Activated B cell treated with CpG ODN at 0.5 μM for 24 hours (primary cell): ENCODE results near the gene DUOX2. TPM values are rescaled to one million over a fixed set of nuclear protein-coding genes. Genes with fewer than 3 reads are reported as not detected.

Experiments used
- ATAC-seq: fragments of 200-7000 bp; cut with Tn5 transposase; one replicate; pipeline ENCODE4 v1.10.0; 2021; ENCODE audit warnings: low read depth, mild to moderate bottlenecking, moderate library complexity
- CTCF ChIA-PET: fragments of 350-600 bp; sonication (Branson Sonifier 250); formaldehyde crosslinking; loops from one replicate; lab custom pipeline; 2021; ENCODE audit warnings: antibody characterized with exemption; lab: Charles Lee
- POLR2A ChIA-PET: fragments of 350-600 bp; sonication (Branson Sonifier 250); formaldehyde crosslinking; loops from one replicate; lab custom pipeline; 2021; ENCODE audit warnings: antibody characterized with exemption; lab: Charles Lee
- DNase-seq: peaks from one replicate; pipeline ENCODE4 v3.0.0; 2022
- H3K27ac Mint-ChIP-seq: one replicate; pipeline ENCODE4 v1.8.0; 2020; ENCODE audit warnings: mixed read lengths
- H3K27me3 Mint-ChIP-seq: one replicate; pipeline ENCODE4 v1.8.0; 2021; ENCODE audit warnings: mixed read lengths
- H3K36me3 Mint-ChIP-seq: one replicate; pipeline ENCODE4 v1.8.0; 2021; ENCODE audit warnings: low read depth, mixed read lengths
- H3K4me1 Mint-ChIP-seq: one replicate; pipeline ENCODE4 v1.8.0; 2021; ENCODE audit warnings: mixed read lengths
- H3K4me3 Mint-ChIP-seq: one replicate; pipeline ENCODE4 v1.8.0; 2020; ENCODE audit warnings: mild to moderate bottlenecking, mixed read lengths
- H3K9me3 Mint-ChIP-seq: one replicate; pipeline ENCODE4 v1.8.0; 2020; ENCODE audit warnings: mixed read lengths
- CTCF ChIP-seq: fragments of 200-600 bp; IDR thresholded peaks from one replicate; pipeline ENCODE4 v1.8.0; 2022; ENCODE audit warnings: antibody characterized with exemption, mild to moderate bottlenecking
- intact Hi-C: fragments of 100-400 bp; cut with micrococcal nuclease; formaldehyde crosslinking; loops from one replicate; pipeline ENCODE4 v1.15.1; 2024
- total RNA-seq: library from RNA; stranded (reverse); gene quantifications from 2 replicates; pipeline ENCODE4 v1.2.3, GENCODE V29; 2022

DUOX2 gene
- total RNA-seq, 1 donor from 2014 or later = not detected

DNA sequence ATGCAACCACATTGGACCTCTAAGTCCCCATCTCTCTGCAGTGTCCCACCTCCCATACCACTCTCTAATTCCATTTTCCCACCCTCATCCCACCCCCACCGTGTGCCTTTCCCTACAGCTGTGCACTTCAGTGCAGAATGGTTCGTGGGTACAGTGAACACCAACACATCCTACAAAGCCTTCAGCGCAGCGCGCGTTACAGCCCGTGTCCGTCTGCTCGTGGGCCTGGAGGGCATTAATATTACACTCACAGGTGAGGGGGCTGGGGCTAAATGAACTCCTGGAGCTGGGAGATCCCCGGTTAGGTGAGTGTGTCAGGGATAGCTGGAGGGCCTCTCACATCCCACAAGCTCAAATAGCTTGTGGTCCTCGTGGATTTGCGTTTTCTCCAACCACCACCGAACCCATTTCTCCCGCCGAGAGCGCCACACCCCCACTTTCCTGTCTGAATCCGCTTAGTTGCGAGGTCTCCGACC is 2.1 kb upstream of the DUOX2 start:
- ChIA-PET CTCF (no interaction called here), POLR2A (interaction anchor here (0.5 to 1.8 kb wide), 3 partner anchors 67 to 507 kb away, joined by 3 to 7 read pairs (median 5); no protein-coding TSS in a partner anchor)
- peaks cover 72% of the 10 kb centered on the region for H3K27me3 Mint-ChIP-seq
- DNase-seq (no peak), ATAC-seq (no peak)
- no peaks in the 10 kb centered on the region for H3K36me3 Mint-ChIP-seq
- no peak for TF ChIP-seq CTCF
- no peaks in the 10 kb centered on the region for H3K9me3 Mint-ChIP-seq
- intact Hi-C loops = no loop called here
- H3K27ac Mint-ChIP-seq = no peak overlapping the region
- H3K4me3 Mint-ChIP-seq = peak overlapping the region; percentile 44
- peaks cover 56% of the 10 kb centered on the region for H3K4me1 Mint-ChIP-seq

GRCh38 chr15:45115312-45115820 is 1.4 kb upstream of the DUOX2 start:
- intact Hi-C loops = no loop called here
- no peak overlapping the region for H3K4me3 Mint-ChIP-seq
- ChIA-PET POLR2A (interaction anchor here (1.8 kb wide), 1 partner anchor 66 kb away, joined by 5 read pairs; no protein-coding TSS in a partner anchor), CTCF (no interaction called here)
- ATAC-seq (no peak), DNase-seq (no peak)
- peaks cover 58% of the 10 kb centered on the region for H3K4me1 Mint-ChIP-seq
- TF ChIP-seq CTCF = no peak
- H3K27me3 Mint-ChIP-seq = peaks cover 70% of the 10 kb centered on the region
- no peaks in the 10 kb centered on the region for H3K36me3 Mint-ChIP-seq
- H3K27ac Mint-ChIP-seq = no peak overlapping the region
- H3K9me3 Mint-ChIP-seq = no peaks in the 10 kb centered on the region

DNA sequence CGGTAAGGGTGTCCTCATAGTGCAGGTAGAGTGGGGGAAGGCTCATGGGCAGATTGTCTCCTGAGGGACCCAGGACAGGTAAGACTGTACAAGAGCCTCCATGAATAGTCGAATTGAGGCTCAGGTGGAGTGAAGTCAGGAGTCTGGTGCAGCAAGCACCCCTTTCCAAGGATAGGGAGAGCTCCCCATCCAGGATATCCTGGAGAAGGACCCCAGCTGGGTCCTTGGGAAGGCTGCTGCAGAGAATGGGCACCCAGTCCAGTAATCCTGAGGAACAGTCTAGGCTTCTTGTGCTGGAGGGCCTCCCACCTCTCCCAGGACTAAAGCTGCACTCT is 746 bp upstream of the DUOX2 start:
- intact Hi-C loops = no loop called here
- Mint-ChIP-seq H3K27ac (no peak overlapping the region), H3K9me3 (no peaks in the 10 kb centered on the region), H3K27me3 (peaks cover 73% of the 10 kb centered on the region), H3K36me3 (no peaks in the 10 kb centered on the region), H3K4me1 (peaks cover 58% of the 10 kb centered on the region), H3K4me3 (no peak overlapping the region)
- DNase-seq = no peak
- TF ChIP-seq CTCF = no peak
- no peak for ATAC-seq
- POLR2A ChIA-PET = no interaction called here
- CTCF ChIA-PET = no interaction called here

- ChIA-PET POLR2A (no interaction called here), CTCF (interaction anchor here (1.3 kb wide), 1 partner anchor 14 kb away, joined by 4 read pairs; no protein-coding TSS in a partner anchor)
- H3K4me1 Mint-ChIP-seq = peaks cover 58% of the 10 kb centered on the region
- DNase-seq (no peak), ATAC-seq (no peak)
- intact Hi-C loops = no loop called here
- H3K27ac Mint-ChIP-seq = no peak overlapping the region
- H3K4me3 Mint-ChIP-seq = peak overlapping the region; percentile 79
- no peaks in the 10 kb centered on the region for H3K9me3 Mint-ChIP-seq
- peaks cover 81% of the 10 kb centered on the region for H3K27me3 Mint-ChIP-seq
- H3K36me3 Mint-ChIP-seq = no peaks in the 10 kb centered on the region
- TF ChIP-seq CTCF = no peak
Observed at GRCh38 chr15:45113380-45113990, 487 bp downstream of the DUOX2 start.

DNA sequence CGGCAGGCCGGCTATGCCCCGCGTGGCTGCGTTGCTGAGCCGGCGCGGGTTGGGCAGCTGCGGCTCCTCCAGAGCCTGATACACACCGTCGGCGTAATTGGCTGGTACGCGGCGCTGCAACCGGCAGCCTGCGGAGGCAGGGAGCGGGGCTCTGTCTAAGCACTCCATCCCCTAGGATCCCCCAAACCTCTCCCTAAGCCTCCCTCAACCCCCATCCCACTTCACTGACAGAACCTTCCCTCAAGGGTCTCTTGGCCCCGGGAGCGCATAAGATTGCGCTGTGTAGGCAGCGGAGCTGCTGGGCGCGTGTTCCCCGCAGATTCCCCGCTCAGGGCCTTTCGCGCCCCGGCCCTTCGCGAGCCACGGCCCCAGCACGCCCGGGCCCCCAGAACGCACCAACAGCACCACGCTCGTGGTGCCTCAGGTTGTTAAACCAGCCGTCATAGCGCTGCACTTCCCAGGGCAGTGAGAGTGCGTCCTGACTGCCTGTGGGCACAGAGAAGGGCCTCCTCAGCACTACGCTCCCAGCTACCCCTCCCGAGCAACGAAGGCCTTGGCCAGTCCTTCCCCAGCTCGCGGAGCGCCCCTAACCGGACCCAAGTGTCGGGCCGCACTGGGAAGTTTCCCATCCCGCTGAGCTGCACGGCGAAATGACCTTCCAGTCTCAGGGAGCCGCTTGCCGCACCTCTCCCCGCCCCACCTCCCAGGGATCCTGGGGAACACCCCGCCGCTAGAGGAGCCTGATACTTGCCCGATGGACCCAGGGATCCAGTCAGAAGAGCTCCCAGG is 1.2 kb downstream of the DUOX2 start:
- no peak for ATAC-seq

More for the DNA sequence above, 1.2 kb downstream of the DUOX2 start:
- Mint-ChIP-seq H3K27me3 (peaks cover 76% of the 10 kb centered on the region), H3K4me1 (peaks cover 53% of the 10 kb centered on the region), H3K27ac (no peak overlapping the region), H3K9me3 (no peaks in the 10 kb centered on the region), H3K4me3 (peak overlapping the region; percentile 52), H3K36me3 (no peaks in the 10 kb centered on the region)
- no peak for TF ChIP-seq CTCF
- no peak for DNase-seq
- ChIA-PET CTCF (interaction anchor here (1.3 kb wide), 1 partner anchor 14 kb away, joined by 4 read pairs; no protein-coding TSS in a partner anchor), POLR2A (no interaction called here)
- intact Hi-C loops = no loop called here
